OCI-LY3 (cell line): ENCODE measurements around the gene HADH.

Source experiments
- EZH2phosphoT487 ChIP-seq: fragments of 200-600 bp; shearing (Covaris generic); IDR thresholded peaks from 2 replicates; pipeline ENCODE4 v1.6.1; 2018; ENCODE audit warnings: antibody characterized with exemption, mixed run types, low read depth
- TF ChIP-seq, protein P1 (sequence below): fragments of 200-600, 300-600 bp; sonication (generic); IDR thresholded peaks from 2 replicates; pipeline ENCODE4 v1.5.1; 2014; ENCODE audit warnings: antibody characterized with exemption, low read length, low read depth

DNA sequence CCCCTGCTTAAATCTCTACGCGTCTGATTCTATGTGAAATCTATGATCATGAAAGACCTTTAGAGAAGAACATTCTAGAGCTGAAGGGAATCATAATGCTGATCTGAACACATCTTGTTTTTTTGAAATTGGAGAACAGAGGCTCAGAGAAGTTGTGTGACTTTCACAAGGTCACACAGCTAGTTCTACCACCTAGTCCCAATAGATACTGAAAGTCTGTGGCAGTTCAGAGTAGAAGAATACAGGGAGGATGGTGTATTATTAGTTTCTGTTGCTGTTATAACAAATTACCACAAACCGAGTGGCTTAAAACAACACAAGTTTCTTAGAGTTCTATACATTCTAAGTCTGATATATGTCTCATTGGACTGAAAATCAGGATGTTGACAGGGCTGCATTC lies 43.9 kb upstream of the HADH start:
- TF ChIP-seq, protein P1, sequence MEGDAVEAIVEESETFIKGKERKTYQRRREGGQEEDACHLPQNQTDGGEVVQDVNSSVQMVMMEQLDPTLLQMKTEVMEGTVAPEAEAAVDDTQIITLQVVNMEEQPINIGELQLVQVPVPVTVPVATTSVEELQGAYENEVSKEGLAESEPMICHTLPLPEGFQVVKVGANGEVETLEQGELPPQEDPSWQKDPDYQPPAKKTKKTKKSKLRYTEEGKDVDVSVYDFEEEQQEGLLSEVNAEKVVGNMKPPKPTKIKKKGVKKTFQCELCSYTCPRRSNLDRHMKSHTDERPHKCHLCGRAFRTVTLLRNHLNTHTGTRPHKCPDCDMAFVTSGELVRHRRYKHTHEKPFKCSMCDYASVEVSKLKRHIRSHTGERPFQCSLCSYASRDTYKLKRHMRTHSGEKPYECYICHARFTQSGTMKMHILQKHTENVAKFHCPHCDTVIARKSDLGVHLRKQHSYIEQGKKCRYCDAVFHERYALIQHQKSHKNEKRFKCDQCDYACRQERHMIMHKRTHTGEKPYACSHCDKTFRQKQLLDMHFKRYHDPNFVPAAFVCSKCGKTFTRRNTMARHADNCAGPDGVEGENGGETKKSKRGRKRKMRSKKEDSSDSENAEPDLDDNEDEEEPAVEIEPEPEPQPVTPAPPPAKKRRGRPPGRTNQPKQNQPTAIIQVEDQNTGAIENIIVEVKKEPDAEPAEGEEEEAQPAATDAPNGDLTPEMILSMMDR = no peak
- TF ChIP-seq EZH2phosphoT487 = no peak
